ENCODE data around the gene EDIL3.

DNA sequence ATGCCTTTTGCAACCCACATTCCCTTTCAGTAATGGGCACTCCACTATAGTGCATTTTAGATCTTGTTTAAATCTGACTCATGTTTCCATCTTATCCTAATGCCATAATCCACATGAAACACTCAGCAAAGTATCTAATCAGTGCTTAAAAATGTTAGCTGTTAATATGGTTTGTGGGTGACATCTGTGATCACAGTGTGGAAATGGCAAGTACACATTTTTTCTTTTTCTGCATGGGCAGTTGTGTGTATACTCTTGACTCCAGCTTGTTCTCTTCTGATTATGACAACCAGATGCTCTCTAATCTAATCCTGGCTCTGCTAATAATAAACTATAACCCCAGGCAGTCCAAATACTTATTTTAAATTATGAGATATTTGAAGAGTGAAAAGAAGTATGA lies 103.3 kb downstream of the EDIL3 start:
- TF ChIP-seq, protein P1, sequence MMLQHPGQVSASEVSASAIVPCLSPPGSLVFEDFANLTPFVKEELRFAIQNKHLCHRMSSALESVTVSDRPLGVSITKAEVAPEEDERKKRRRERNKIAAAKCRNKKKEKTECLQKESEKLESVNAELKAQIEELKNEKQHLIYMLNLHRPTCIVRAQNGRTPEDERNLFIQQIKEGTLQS (IDR thresholded peaks at IDR 0.05; ENCODE audit: insufficient read depth, low read depth, low read length) = no peak
- no peak for TF ChIP-seq EP300 (IDR thresholded peaks at IDR 0.05; ENCODE audit: borderline replicate concordance in 1 of 2, low read depth in 2 of 2, low read length in 2 of 2)
- TF ChIP-seq, protein P2, sequence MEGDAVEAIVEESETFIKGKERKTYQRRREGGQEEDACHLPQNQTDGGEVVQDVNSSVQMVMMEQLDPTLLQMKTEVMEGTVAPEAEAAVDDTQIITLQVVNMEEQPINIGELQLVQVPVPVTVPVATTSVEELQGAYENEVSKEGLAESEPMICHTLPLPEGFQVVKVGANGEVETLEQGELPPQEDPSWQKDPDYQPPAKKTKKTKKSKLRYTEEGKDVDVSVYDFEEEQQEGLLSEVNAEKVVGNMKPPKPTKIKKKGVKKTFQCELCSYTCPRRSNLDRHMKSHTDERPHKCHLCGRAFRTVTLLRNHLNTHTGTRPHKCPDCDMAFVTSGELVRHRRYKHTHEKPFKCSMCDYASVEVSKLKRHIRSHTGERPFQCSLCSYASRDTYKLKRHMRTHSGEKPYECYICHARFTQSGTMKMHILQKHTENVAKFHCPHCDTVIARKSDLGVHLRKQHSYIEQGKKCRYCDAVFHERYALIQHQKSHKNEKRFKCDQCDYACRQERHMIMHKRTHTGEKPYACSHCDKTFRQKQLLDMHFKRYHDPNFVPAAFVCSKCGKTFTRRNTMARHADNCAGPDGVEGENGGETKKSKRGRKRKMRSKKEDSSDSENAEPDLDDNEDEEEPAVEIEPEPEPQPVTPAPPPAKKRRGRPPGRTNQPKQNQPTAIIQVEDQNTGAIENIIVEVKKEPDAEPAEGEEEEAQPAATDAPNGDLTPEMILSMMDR (IDR thresholded peaks at IDR 0.05; ENCODE audit: control extremely low read depth in 1 of 3, insufficient read depth in 1 of 3, low read depth in 1 of 3, low read length in 3 of 3) = no peak
- TF ChIP-seq PHF8 (conservative IDR thresholded peaks at IDR 0.05; ENCODE audit: low read depth, low read length) = no peak
- TF ChIP-seq ZNF274 (IDR thresholded peaks at IDR 0.05; ENCODE audit: borderline replicate concordance, extremely low read depth, low read length) = no peak
- no peak for TF ChIP-seq POLR2A (IDR thresholded peaks at IDR 0.05; ENCODE audit: control extremely low read depth in 1 of 2, low read depth in 2 of 2, low read length in 2 of 2)
- TF ChIP-seq CBX5 (IDR thresholded peaks at IDR 0.05; ENCODE audit: low read depth, low read length) = no peak
- no peak for TF ChIP-seq RAD21 (IDR thresholded peaks at IDR 0.05 in 1 of 2, conservative IDR thresholded peaks at IDR 0.05 in 1 of 2; ENCODE audit: low read depth in 2 of 2, low read length in 2 of 2)

Data from H1 (cell line).